Omental fat pad (tissue), 4 donors: Measurements from ENCODE around the gene OR10X1. TPM values are rescaled to one million over a fixed set of nuclear protein-coding genes. Genes with fewer than 3 reads are reported as not detected.

Experiments
- ATAC-seq: fragments of 150-250 bp; one replicate; pipeline ENCODE4 v1.9.1; 2016; ENCODE audit warnings: mild to moderate bottlenecking, moderate library complexity; ENCODE audit not compliant: low FRiP score
- DNase-seq: peaks from one replicate; pipeline ENCODE4 v3.0.0-alpha.2; 2019; ENCODE audit warnings: low spot score
- CTCF ChIP-seq, 3 donors: fragments of 450-650 bp; IDR thresholded peaks; one replicate each; pipeline ENCODE4 v1.5.1; 2016 to 2017; ENCODE audit warnings: antibody characterized with exemption in 3 of 3, mild to moderate bottlenecking in 3 of 3, moderate library complexity in 2 of 3
- total RNA-seq, 4 donors: library from RNA; depleted of rRNA; stranded (reverse); fragments of >200 nt; gene quantifications; one replicate each; pipeline ENCODE4 v1.1.0, GENCODE V29; 2016

The OR10X1 gene
- total RNA-seq, 4 donors from 2014 or later = not detected

DNA sequence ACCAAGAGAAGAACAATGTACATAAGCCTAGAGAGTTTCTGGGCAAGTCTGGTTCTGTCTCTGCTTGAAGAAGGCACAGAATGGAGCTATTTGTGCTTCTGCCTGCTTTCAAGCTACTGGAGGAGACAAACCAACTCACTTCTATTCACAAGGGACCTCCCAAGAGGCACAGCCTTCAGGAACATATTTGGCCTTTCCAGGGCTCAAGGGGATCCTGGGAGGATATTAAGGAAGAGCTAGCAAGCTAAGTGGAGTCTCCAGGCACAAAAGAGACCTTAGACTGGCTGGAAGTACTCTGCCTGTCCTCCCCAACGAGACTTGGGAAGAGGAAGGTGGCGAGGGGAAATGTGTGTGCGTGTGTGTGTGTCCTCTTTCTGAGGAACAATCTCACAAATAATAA, 25.3 kb downstream of the OR10X1 start, which contains the start of gene OR6Y1:
Gene OR6Y1, minus strand, starts transcription at position 54 of the 400 bp plus-strand sequence. CDS start 6,300 bp downstream, outside the sequence.
- ATAC-seq = no peak
- TF ChIP-seq CTCF (IDR thresholded peaks at IDR 0.05) = no peak

DNA sequence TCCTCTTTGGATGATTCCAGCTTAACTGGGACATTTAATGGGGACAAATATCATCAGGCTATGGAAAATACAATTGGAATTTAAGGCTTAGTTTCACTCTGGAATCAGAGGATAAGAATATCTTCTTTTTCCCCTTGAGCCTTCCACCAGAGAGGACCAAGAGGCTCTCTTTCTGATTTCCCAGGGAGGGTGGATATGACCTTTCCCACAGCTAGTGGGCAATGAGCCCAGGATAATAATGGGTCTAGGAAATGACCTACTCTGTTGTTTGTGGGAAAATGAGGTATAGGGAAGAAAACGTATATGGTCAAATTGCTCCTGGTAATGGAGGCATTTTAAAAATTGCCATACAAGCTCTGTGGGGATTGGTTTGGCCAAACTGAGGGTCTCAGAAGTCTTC, 27.4 kb downstream of the OR10X1 start:
- ATAC-seq (no peak), DNase-seq (no peak)
- no peak for TF ChIP-seq CTCF (IDR thresholded peaks at IDR 0.05)

More for the DNA sequence above, 25.3 kb downstream of the OR10X1 start, which contains the start of gene OR6Y1:
- DNase-seq = no peak

- ATAC-seq (no peak), DNase-seq (no peak)
- no peak for TF ChIP-seq CTCF (IDR thresholded peaks at IDR 0.05)
Observed at GRCh38 chr1:158547533-158547932, 32.2 kb downstream of the OR10X1 start.

GRCh38 chr1:158537609-158538008, 42.1 kb downstream of the OR10X1 start:
- TF ChIP-seq CTCF (IDR thresholded peaks at IDR 0.05) = no peak
- DNase-seq (no peak), ATAC-seq (no peak)

DNA sequence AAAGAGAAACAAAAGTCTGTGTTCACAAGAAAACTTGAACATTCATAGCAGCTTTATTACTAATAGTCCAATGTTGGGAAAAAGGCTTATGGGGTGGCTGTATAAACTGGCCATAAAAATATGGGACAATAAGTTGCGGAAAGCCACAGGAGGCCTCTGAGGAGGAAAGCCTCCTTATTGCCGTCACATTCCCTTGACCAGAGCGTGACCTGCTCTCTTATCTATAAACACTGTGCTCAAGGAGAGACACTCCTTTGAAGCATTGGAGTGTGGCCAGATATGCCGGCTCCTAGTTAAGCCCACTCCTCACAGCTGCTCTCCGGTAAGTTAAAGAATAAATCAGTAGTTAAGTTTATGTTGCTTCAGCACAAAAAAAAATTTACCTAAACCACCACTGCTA, 45.2 kb downstream of the OR10X1 start:
- ATAC-seq (no peak), DNase-seq (no peak)
- no peak for TF ChIP-seq CTCF (IDR thresholded peaks at IDR 0.05)

Other genes starting within 250 kb of the OR10X1 start
- gene CD1B, start 248.4 kb downstream of the OR10X1 start, total RNA-seq = under 1 TPM in 1 of 4 donors, not detected in 3; 0.38 TPM
- under 1 TPM in 1 of 4 donors, not detected in 3; 0.44 TPM for gene CD1E, start 226.0 kb downstream of the OR10X1 start, total RNA-seq
- gene OR10T2, start 180.4 kb downstream of the OR10X1 start, total RNA-seq = not detected
- gene OR10K2, start 153.7 kb downstream of the OR10X1 start, total RNA-seq = not detected
- gene OR10K1, start 118.1 kb downstream of the OR10X1 start, total RNA-seq = not detected
- not detected for gene OR10R2, start 107.7 kb downstream of the OR10X1 start, total RNA-seq
- not detected for gene OR6Y1, start 25.5 kb downstream of the OR10X1 start, total RNA-seq
- gene OR6P1, start 9.3 kb downstream of the OR10X1 start, total RNA-seq = not detected
- gene OR10Z1, start 25.4 kb upstream of the OR10X1 start, total RNA-seq = not detected
- gene SPTA1, start 106.8 kb upstream of the OR10X1 start, total RNA-seq = 1 to 10 TPM in 2 of 4 donors, under 1 TPM in 2; 0.36 to 1.8 (median 0.83) TPM
- gene OR6K2, start 120.8 kb upstream of the OR10X1 start, total RNA-seq = not detected
- gene OR6K3, start 140.8 kb upstream of the OR10X1 start, total RNA-seq = not detected
- gene OR6K6, start 174.8 kb upstream of the OR10X1 start, total RNA-seq = not detected
- not detected for gene OR6N1, start 192.3 kb upstream of the OR10X1 start, total RNA-seq
- gene OR6N2, start 201.3 kb upstream of the OR10X1 start, total RNA-seq = not detected